Sigmoid colon (tissue), 4 donors: ENCODE results near the gene RPA4.
"Not testable (repeated sequence)": the region's sequence is repeated elsewhere in the genome, so short reads cannot be mapped to it uniquely, and the experiment has no call there.

Experiments used
- CTCF ChIP-seq, 4 experiments: fragments of 450-650 bp in 3 of 4; fragments of 200-600 bp in 1 of 4; IDR thresholded peaks; one replicate each; pipeline ENCODE4 v1.5.1; 2016 to 2019; ENCODE audit warnings: antibody characterized with exemption in 4 of 4, mild to moderate bottlenecking in 3 of 4, moderate library complexity in 2 of 4
- EP300 ChIP-seq, 4 donors: sonication (generic); formaldehyde crosslinking; IDR thresholded peaks; one replicate each; pipeline ENCODE4 v1.6.1; 2017; ENCODE audit warnings: antibody characterized with exemption in 4 of 4
- POLR2A ChIP-seq, 2 donors: fragments of 450-650 bp; IDR thresholded peaks; one replicate each; pipeline ENCODE4 v1.6.1; 2016; ENCODE audit warnings: antibody characterized with exemption in 2 of 2, mild to moderate bottlenecking in 2 of 2, moderate library complexity in 2 of 2
- POLR2AphosphoS5 ChIP-seq, 4 donors: sonication (generic); formaldehyde crosslinking; IDR thresholded peaks; one replicate each; pipeline ENCODE4 v1.6.1; 2017; ENCODE audit warnings: antibody characterized with exemption in 4 of 4

GRCh38 chrX:96841866-96842265 is 41.8 kb upstream of the RPA4 start:
- not testable (repeated sequence) for TF ChIP-seq CTCF, EP300, POLR2A, POLR2AphosphoS5 (IDR thresholded peaks at IDR 0.05)
